Vagina (tissue), 2 donors: Measurements from ENCODE around the gene SLC39A9.
"Not testable (repeated sequence)": the region's sequence is repeated elsewhere in the genome, so short reads cannot be mapped to it uniquely, and the experiment has no call there.

Experiments
- POLR2A ChIP-seq, 2 donors: fragments of 450-650 bp; IDR thresholded peaks; one replicate each; pipeline ENCODE4 v1.6.1; 2017; ENCODE audit warnings: antibody characterized with exemption in 2 of 2, mild to moderate bottlenecking in 2 of 2, moderate library complexity in 2 of 2
- TF ChIP-seq, protein P1 (sequence below), 3 experiments: fragments of 450-650 bp in 2 of 3; fragments of 200-600 bp in 1 of 3; sonication (generic) in 1 of 3; IDR thresholded peaks; one replicate each; pipeline ENCODE4 v1.5.1; 2017 to 2019; ENCODE audit warnings: antibody characterized with exemption in 3 of 3, mild to moderate bottlenecking in 2 of 3, moderate library complexity in 2 of 3

DNA sequence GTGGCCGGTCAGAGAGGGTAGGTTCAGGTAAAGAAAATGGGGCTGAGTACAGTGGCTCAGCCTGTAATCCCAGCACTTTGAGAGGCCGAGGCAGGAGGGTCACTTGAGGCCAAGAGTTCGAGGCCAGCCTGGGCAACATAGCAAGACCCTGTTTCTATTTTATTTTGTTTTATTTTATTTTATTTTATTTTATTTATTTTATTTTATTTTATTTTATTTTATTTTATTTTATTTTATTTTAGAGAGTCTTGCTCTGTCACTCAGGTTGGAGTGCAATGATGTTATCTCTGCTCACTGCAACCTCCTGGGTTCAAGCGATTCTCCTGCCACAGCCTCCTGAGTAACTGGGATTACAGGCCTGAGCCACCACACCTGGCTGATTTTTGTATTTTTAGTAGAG is 99.4 kb downstream of the SLC39A9 start:
- TF ChIP-seq, protein P1, sequence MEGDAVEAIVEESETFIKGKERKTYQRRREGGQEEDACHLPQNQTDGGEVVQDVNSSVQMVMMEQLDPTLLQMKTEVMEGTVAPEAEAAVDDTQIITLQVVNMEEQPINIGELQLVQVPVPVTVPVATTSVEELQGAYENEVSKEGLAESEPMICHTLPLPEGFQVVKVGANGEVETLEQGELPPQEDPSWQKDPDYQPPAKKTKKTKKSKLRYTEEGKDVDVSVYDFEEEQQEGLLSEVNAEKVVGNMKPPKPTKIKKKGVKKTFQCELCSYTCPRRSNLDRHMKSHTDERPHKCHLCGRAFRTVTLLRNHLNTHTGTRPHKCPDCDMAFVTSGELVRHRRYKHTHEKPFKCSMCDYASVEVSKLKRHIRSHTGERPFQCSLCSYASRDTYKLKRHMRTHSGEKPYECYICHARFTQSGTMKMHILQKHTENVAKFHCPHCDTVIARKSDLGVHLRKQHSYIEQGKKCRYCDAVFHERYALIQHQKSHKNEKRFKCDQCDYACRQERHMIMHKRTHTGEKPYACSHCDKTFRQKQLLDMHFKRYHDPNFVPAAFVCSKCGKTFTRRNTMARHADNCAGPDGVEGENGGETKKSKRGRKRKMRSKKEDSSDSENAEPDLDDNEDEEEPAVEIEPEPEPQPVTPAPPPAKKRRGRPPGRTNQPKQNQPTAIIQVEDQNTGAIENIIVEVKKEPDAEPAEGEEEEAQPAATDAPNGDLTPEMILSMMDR (IDR thresholded peaks at IDR 0.05), result not testable (repeated sequence)
- not testable (repeated sequence) for TF ChIP-seq POLR2A (IDR thresholded peaks at IDR 0.05)
